NCI-H2196 treated with DMSO at 0.1 percent for 48 hours (cell line): ENCODE measurements around the gene NME4.
"Not testable (repeated sequence)": the region's sequence is repeated elsewhere in the genome, so short reads cannot be mapped to it uniquely, and the experiment has no call there.

Experiments
- DNase-seq: peaks from one replicate; lab custom pipeline; 2025; ENCODE audit not compliant: unreplicated experiment; lab: John Stamatoyannopoulos, UW

Gene NME4

DNA sequence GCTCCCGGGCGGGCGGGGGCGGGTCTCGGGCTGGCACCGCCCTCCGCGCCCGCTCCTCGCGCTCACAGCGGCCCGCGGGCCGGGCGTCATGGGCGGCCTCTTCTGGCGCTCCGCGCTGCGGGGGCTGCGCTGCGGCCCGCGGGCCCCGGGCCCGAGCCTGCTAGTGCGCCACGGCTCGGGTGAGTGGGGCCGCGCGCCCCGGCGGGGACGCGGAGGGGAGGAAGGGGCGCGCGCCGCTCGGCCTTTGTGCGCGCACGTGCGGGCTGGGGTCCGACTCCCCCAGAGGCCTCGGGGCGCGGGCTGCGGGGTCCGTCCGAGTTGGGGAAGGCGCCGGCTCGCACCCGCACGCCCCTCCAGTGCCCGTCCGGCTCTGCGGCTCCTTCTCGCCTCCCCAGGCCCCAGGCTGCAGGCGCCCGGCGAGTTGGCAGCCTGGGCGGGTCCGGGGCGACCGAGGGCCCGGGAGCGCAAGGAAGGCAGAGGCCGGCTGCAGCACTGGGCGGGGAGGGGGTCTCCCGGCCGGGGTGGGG, at the start of gene NME4:
Gene NME4, plus strand, starts transcription at position 65 of the 527 bp plus-strand sequence. Its CDS starts 24 bp downstream, at position 89.
- no peak for DNase-seq

DNA sequence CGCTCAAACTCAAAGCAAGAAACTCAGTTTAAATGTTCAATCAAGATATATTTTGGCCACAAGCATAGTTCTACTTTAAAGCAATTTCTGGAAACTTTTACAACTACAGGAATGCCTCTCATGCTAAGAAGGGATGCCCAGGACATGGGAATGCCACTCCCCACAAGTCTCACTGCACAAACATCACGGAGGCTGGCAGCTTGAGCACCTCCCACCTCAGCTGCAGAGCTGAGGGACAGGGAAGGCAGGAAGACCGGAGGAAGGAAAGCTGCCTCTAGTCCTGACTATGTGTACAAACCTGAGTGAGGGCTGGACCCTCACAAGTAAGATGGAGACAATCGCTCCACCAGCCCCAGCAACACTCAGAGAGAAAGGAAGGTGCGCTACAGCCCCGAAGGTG, 49.8 kb upstream of the NME4 start:
- DNase-seq = no peak

DNA sequence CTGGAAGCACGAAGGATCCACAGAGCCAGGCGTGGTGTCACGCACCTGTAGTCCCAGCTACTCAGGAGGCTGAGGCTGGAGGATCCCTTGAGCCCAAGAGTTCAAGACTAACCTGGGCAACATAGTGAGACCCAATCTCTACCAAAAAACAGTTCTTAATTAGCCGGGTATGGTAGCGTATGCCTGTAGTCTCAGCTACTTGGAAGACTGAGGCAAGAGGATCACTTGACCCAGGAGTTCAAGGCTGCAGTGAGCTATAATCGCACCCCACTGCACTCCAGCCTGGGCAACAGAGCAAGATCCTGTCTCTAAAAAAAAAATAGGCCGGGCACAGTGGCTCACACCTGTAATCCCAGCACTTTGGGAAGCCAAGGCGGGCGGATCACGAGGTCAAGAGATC, 48.5 kb upstream of the NME4 start:
- DNase-seq = not testable (repeated sequence)

DNA sequence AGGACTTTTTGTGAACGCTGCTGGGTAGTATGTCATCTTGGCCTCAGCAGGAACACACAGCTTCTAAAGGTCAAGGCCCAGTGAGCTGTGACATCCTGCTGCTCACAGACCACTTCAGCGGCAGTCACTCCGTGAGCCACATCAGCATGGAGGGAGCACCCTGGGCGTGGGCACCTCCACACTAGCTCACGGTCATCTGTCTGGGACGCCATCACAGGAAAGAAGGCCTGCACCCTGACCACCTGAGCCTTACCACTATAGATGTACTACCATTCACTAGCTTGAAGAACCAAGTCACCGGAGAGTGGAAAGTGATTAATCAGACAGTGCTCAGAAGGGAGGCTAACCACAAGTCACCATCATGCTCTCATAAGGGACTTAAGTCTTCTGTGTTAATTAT, 47.8 kb upstream of the NME4 start:
- DNase-seq = no peak

DNA sequence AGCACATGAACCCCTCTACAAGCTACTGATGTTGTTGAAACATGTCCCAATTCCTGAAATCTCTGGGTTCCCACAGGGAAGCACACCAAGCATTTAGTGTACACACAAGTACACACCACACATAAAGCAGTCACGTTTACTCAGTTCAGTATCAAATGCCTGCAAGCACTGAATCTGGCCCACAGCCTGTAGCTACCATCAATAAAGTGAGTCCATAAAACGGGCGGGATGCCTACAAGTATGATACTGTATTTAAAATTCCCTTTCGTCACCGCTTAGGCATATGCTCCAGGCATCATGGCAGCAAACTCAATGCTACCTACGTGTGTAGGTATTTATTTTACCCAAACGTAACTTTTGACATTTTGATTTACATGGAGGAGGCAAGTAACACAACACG, 46.8 kb upstream of the NME4 start:
- DNase-seq = no peak

DNA sequence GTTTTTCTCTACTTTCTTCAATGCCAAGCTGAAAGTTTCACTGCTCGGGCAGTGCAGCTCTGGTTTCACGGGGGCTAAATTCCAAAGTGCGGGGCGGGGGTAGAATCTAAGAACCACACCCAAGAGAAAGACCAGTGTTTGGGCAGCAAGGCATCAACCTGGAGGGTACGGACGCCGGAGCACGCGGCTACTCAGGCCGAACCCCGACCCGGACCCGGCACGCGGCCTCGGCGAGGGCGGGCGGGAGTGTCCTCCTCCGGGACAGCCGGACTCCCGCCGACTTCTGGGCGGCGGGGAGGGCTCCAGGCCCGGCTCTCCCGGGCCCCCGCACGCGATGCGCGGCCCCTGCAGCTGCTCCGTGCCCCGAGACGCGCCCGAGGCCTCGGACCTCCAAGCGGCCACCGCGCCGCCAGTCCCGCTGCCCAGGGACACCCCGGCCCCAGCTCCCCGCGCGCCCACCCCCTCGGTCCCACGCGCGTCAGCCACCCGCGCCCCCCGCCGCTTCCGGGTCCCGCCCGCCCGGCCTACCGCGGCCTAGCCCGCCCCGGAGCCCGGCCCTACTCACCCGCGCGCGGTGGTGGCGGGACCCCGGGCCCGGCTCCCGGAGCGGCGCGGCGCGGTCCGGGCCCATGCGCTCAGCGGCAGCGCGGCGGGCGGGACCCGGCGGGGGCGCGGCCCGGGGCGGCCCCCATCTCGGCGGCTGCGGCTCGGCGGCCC, 45.0 kb upstream of the NME4 start:
- no peak for DNase-seq

DNA sequence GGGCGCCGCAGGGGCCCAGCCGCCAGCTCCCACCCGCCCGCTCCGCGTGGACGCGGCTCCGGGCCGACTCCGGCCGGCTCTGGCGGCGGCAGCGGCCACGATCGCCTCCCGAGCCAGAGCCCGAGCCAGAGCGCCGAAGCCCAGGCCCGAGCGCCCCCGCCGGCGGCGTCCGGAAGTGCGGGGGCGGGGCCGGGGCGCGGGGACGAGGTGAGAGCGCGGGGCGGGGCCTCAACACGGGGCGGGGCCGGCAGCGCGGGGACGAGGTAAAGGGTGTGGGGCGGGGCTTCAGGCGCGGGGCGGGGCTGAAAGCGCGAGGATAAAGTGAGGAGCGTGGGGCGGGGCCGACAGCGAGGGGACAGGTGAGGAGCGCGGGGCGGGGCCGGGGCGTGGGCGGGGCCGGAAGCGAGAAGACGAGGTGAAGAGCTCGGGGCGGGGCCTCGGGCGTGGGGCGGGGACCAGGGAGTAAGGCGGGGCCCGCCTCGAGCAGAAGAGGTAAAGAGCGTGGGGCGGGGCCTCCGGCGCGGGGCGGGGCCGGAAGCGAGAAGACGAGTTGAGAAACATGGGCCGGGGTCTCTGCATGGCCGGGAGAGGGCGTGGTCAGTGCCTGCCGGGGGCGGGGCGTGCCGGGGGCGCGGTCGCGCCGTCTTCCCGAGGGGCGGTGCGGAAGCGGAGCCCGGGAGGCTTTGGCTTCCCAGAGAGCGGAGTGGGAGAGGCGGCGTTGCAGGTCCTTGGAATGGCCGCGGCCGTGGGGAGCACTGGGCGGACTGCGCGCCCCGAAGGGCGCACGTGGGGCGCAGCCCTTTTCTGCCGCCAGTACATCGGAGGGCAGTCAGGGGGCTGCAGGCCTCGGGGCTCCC, 44.2 kb upstream of the NME4 start, which contains the start of gene AXIN1:
Gene AXIN1, minus strand, starts transcription at position 177 of the 857 bp plus-strand sequence. CDS start 5,698 bp downstream, outside the sequence.
- DNase-seq = peak; percentile 99

DNA sequence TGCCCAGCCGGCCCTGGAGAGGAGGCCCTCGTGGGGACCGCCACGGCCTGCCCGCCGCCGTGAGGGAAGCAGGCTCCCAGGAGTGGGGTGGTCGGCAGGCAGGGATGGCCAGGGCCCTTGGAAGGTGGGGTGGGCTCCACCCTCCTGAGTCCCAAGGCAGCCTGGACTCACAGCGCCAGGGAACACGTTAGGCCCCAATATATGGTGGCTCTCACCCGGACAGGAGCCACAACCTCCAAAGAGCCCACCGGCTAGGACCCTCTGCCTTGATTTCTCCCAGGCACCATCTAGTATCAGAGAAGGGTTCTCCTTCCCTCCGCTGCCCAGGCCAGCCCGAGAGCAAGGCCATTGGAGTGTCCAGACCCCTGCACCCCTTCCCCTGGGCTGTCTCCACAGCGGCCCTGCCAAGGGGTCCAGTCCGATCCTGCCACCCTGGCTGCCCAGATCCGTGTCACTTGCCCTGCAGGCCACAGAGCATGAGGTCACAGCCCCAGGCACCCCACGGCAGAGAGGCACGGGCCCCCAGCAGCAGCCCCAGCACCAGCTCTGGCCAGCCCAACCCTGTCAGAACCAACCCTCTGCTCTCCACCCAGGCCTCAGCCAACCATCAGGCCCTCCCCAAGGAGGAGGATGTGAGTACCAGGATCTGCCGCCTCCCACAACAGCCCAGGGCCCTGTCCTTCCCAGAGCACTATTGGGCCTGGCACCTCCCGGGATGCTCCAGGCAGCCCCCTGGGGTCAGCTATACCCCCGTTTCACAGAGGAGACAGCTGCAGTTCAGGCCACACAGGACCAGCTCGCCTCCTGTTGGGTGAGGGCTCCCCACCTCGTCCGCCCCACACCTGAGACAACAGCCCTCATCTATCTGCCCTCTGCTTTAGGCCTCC, 43.4 kb upstream of the NME4 start:
- no peak for DNase-seq

DNA sequence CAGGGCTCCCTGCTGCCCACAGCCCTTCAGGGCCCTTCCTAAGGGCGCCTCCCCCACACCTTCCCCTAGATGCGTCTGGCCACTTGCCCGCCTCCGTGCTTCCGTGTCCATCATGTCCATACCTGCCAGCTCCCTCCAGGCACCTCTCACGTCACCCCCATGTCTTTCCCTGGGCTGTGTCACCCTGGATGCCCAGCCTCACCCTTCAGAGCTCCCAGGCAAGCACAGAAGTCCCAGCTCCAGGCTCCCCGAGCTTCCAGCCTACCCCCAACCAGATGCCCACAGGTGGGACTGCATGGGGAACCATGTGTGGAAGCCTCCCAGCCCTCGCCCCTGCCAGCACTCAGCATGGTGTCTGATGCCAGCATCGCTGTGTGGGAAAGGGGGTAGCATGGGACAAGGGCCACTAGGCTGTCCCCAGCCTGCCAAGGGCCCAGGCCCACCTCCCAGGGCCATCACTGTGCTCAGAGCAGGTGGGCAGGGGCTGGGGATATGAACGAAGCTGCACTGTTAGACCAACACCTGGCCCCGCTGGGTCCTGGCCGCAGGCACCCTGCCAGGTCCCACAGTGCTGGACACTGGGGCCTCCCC, 42.6 kb upstream of the NME4 start:
- DNase-seq = no peak

DNA sequence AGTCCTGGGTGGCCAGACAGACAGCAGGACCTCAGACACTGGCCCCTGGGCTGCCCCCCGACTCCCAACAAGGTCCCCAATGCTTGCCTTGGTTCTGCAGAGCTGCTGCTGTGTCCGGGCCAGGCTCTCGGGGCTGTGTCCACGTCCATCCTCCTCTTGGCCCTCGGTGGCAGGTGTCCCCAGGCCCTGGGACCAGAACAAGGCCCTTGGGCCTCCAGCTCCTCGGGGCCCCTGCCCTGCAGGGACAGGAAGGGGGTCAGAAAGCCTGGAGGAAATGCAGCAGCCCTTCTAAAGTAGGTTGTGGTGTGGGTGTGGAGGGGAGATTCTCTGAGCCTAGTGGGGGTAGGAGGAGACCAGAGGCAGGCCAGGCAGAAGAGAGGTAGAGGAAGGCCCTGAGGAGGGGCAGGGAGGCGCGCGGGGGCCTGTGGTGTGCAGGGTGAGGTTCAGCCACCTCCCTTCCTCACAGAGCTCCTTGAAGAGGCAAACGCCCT, 42.0 kb upstream of the NME4 start:
- DNase-seq = no peak

DNA sequence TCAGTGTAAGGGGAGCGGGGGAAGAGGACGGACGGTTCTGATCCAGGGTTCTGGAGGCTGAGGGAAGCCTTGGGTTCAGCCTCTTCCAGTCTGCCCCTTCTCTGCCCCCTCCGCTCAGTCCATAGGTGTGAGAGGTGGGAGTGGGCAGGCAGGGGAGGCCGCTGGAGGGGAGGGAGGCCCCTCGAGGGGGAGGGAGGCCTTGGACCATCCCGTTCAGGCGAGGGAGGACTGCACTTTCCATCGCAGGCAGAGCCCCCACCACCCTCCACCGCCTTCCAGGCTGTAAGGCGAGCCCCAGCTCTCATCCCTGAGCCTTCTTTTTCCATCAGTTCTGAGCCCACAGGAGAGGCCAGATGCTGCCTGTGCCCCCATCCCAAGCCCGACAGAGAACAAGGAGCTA, 40.3 kb upstream of the NME4 start:
- no peak for DNase-seq

DNA sequence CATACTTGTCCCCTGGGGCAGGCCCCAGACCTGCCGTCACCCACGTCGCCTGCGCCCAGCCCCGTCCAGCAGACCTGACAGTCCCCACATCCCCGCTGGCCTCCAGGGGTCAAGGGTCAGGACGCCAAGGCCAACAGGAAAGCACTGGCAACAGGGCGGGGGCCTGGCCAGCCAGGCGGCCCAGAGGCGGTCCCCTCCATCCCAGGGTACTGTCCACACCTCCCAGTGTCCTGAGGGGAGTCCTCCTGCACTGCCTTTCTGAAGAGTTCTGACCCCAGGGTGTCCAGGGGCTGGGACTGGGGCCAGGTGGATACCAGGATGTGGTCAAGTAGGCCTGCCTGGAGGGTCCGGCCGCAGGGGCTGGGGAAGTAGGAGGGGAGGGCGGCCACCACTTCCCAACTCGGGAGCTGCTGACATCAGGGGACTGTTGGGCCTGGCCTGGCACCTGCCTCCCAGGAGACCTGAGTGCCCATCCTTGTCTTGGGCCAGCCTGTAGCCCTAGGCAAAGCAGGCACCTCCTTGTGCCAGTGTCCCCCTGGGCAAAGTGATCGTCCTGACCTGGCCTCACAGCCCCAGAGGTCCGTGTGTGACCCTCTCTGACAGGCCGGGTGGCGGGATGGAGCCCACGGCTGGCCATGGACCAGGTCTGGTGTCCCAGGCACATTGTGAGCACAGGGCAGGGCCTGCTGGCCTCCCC, 37.8 kb upstream of the NME4 start:
- DNase-seq = no peak

DNA sequence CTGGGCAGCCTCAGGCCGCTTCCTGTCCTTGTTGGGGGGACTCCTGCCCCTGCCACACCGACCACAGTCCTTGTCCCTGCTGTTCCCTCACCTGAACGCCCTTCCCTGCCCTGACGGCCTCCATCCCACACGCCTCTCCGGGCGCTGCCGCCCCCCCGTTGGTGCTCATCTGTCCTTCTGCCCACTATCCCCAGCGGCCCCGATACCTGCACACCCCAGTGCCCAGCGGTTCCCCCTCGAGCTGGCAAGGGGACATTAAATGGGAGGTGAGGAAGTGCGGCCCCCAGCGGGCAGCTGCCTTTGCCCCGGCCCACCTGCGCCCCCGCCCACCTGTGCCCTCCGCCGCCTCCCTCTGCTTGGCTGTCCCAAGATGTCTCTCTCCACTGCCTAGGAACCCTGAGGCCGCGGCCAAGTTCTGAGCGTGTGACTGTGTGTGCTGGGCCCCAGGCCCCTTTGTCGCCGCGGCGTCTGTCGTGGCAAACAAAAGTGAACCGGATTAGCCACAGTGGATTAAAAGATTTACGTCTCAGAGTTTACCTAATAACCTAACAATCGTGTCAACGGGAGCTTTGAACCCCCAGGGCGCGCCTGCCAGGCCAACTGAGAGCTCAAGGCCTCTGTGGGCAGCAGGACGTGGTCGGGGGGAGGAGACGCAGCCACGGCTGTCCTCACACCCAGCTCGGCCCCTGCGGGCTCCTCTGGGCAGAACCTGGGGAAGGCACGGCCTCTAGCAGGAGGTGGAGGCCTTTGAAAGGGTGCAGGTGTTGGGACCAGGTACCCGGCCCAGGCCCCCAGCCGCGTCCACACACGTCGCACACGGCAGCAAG, 36.9 kb upstream of the NME4 start:
- DNase-seq = no peak

DNA sequence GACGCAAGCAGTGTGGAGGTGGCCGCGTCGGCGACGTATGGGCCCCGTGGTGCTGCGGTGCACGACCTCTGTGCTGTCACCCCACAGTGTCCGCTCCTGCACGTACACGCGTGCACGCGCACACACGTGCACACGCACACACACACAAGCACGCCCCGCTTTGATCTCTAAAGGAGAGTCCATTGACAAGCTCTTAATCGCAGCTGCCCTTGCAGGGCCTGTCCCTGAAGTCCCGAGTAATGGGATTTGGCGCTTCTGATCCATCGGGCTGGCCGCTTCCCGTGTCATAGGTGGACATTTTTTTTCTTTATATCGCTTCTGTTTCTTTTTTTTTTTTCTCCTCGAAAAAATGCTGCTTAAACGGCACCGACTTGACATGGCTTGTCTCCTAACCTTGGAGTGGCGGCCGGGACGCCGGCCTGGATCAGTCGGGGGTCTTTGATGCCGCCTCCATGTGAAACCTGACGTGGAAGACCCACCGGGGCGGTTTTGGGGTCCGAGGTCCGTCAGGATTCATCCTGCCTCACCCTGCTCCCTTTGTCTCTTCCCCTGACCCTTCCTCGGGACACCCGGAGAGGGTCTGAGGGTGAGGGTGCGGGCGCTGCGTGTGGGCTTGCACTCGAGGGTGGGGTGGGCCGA, 36.2 kb upstream of the NME4 start:
- DNase-seq = no peak

DNA sequence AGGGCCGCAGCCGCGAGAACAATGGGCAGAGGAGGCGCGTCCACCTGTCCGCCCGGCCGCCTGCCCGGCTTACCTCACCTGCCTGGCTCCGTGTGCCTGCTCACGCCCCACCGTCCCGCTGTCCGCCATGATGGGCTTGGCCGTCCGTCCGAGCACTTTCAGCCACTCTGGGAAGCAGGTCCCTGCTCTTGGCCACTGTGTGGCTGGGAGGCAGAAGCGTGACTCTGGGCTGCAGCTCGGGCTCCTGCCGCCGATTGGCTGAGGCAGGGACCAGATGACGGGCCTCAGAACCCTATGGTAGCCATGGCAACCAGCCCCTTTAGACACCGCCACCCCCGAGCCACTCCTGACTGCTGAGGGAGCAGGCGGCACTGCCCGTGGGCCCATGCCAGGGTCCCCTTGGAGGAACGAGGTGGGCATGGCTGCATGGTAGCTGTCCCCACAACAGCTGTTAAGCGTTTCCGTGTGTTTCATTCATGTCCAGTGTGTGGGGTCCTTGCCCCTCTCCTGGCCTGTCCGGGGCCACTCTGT, 35.6 kb upstream of the NME4 start:
- DNase-seq = no peak

DNA sequence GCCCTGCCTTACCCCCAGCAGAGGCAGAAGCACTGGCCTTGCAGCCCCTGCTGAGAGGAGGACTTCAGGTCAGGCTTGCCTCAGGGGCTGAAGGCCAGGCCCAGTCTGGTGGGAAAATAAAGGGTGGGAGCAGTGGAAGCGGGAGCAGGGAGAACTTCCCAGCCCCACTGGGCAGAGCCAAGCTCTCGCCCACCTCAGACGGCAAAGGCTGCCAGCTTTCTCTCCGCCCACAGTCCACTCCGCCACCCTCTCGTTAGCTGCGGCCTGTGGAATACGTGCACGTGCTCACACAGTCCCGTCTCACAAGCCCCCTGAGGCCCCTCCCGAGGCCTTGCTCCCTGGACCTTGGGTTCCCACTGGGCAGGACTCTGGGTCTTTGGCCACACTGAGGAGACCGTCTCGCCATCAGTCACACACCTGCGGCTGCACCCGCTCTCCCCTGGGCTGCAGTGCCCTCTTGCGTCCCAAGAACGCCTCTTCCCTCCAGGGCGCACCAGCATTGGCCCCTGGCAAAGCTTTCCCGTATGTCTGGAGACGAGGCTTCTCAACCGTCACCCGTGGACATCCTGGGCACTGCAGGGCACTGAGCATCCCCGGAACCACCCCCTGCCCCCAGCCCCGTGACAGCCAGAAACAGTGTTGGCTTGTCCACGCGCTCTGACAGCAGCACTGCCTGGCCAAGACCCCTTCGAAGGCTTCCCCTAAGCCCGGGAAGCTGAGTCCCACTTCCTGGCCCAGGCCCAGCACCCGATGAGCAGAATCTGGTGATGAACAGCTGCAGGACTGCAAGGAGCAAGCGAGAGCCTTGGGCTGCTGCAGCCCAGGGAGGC, 34.9 kb upstream of the NME4 start:
- DNase-seq = peak; percentile 77

DNA sequence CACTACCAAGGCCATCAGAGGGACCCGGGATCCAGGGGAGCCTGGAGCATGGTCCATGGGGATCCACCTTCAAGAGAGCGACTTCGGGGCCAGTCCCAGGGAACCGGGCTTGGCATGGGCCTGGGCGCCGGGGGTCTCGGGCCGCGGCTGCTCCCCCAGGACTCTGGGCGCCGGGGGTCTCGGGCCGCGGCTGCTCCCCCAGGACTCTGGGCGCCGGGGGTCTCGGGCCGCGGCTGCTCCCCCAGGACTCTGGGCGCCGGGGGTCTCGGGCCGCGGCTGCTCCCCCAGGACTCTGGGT, 34.3 kb upstream of the NME4 start:
- not testable (repeated sequence) for DNase-seq
